GM21529 (cell line): ENCODE measurements around the gene SCO1.
"Not testable (repeated sequence)": the region's sequence is repeated elsewhere in the genome, so short reads cannot be mapped to it uniquely, and the experiment has no call there.

Experiments used
- ATAC-seq: cut with Tn5 transposase; IDR thresholded peaks from one replicate; pipeline ENCODE4 v1.9.1; 2021; ENCODE audit not compliant: unreplicated experiment

Gene SCO1

DNA sequence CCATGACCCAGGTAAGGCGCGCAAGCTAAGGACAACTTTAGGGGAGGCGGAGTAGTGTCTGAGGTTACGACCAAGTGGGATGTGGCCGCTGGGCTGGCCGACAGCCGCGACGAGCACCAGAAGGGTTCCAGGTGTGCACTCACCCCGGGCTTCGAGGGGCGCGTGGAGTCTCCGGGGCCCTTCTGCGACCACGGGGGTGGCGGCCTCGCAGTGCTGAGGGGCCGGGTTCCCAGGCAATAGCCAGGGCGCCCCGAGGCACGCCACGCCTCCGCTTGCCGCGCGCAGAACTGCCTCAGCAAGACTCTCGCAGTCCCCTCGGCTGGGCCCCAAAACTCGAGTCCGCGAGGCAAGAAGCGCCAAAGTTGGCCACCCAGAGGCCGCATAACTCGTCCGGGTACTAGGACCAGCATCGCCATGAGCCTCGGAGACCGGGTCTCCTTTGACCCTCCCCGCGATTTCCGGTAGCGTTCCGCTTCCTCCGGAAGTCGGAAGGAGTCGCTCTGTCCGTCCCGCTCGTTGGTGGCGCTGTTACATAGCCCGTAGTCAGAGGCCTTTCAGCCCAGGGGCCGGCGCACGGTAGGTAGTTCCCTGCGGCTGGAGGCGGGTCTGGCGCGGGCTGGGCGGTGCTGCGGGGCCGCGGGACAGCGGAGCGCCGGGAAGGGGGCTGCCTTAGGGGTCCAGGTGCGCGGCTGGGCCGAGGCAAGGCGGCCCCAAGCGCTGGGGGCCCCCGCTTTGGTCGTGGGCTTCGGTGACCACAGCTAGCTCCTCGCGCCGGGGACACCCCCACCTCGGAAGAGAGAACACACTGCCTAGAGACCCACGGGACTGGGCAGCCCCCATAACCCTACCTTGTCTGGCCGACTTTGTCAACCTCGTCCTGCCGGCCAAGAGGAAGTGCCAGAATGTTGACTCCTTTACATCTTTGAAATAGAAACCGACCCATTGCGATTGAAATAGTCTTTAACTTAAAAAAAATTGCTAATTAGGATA, at the start of gene SCO1, which contains the start of gene ADPRM:
TSS of gene SCO1 (minus strand) at position 442 of the 990 bp plus-strand sequence. CDS start at position 416, 26 bp downstream.
TSS of gene ADPRM (plus strand) at position 503 of the 990 bp plus-strand sequence. CDS start 7,333 bp downstream, outside the sequence.
- ATAC-seq = peak; percentile 96

DNA sequence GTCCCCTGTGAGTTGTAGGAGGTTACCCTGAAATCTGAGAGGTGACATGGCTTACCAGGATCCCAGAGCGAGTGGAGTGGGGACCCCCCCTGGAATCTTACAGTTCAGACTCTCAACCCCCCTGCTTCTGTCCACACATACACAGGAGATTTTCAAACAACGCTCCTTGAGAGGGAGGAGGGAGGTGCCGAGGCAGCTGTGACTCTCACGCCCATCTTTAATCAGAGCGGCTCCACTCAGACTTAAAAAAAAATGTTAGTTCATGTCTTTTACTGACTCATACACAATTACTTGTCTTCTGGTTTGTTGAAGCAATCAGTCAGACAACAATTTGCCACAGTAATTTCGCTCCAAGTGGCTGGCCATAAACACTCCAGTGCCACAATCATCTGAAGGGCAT, 47.9 kb upstream of the SCO1 start:
- ATAC-seq = no peak

DNA sequence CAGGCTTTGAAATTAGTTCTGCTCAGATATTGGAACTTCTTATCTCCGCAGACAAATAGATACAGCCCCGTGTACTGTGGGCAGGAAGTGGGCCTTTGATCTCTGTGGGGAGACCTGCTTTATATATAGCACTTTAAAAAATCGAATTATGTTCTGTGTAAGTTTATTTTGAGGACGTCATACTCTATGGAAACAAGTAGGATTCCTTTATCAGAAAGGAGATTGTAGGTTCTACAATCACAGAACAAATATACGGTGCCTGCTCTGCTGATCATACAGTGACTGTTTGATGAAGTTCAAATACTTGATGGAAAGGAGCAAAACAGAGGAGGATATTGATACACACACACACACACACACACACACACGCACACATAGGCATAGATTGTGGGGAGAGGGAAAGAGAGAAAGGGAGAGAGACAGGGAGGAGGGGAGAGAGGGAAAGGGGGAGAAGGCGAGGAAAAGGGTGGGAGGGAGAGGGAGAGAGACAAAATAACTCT, 47.2 kb upstream of the SCO1 start:
- no peak for ATAC-seq

DNA sequence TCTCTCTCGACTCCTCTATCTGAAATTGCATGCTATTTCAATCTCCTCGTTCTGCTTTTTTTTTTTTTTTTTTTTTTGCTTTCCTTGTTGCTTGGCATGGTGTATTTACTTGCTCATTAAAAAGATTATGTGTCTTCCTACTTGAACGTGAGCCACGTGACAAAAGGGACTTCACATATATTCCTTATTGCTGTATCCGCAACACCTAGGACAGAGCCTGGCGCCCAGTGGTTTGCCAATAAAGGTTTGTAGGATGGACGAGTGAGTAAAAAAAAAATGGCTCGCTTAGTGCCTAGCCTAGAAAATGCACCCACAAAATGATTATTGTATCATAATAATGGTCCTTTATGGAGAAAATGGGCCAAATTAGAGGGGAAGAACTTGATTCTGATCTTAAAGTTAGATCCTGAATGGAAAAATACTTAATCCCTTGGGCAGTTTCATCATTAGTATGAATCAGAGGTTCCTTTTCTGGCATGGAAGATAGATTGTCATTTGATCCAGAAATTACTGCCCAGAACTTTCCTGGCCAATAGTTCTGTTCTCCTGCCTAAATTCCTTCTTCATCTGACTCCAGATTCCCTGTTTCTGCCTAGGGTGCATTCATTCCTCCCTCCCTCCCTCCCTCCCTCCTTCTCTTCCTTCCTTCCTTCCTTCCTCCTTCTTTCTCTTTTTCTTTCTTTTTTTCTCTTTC, 46.1 kb upstream of the SCO1 start:
- ATAC-seq = no peak

DNA sequence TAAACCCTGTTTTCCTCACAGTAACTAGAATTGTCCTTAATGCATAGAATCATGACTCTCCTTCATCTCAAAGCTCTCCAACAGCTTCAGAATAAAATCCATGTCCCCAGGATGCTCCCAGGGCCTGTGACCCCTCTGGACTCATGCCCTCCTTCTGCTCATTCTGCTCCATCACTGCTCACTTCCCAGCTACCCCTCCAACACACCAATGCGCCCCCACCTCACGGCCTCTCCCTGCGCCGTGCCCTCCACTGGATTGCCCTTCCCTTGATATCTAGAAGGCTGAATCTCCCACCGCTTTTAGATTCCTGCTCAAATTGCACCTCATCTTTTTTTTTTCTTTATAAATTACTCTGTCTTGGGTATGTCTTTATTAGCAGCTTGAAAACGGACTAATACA, 45.1 kb upstream of the SCO1 start:
- ATAC-seq = no peak

DNA sequence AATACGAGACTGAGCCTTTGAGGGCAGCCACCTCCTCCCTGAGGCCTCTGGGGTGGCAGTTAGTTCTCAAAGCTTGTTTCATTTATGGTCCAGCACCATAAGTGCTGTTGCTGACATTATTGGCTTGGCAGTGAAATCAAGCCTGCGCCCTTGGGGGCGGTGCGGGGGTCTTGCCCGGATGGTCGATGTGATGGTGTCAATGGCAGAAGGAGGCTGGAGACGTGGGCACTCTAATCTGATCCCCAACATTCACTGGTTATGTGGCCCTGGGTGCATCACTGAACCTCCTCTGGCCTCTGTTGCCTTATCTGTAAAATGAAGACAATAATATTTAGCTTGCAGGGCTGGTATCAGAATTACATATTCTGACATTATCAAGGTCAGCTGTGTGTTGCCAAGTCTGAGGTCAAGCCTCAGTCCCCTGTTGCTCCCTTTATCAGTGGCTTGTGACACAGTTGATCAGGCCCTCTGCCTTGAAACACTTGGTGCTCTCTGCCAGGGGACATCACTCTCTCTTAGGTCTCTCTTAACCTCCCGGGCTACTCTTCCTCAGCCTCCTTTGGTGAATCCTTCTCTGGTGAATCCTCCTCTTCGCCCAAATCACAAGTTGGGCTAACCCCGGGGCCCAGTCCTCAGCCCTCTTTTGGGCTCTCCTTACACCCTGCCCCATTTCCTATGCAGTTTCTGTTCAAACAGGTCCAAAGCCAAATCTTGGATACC, 44.2 kb upstream of the SCO1 start:
- ATAC-seq = no peak

DNA sequence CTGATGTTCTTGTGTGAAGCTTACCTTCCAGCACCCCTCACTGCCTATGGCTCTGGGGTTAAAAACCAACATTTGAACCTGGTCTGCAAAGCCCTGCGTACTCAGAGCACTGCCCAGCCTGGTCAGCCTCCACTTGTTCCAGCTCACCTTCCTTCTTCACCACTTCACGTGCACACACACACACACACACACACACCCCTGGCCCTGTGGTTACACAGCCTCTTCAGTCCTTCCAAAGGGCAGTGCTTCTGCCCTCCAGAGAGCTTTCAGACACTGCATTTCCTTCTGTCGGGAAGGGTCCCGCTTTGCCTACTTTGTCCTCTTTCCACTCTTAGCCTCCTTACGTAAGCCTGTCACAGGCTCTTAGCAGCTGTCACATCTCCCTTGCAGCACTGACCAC, 42.1 kb upstream of the SCO1 start:
- no peak for ATAC-seq

DNA sequence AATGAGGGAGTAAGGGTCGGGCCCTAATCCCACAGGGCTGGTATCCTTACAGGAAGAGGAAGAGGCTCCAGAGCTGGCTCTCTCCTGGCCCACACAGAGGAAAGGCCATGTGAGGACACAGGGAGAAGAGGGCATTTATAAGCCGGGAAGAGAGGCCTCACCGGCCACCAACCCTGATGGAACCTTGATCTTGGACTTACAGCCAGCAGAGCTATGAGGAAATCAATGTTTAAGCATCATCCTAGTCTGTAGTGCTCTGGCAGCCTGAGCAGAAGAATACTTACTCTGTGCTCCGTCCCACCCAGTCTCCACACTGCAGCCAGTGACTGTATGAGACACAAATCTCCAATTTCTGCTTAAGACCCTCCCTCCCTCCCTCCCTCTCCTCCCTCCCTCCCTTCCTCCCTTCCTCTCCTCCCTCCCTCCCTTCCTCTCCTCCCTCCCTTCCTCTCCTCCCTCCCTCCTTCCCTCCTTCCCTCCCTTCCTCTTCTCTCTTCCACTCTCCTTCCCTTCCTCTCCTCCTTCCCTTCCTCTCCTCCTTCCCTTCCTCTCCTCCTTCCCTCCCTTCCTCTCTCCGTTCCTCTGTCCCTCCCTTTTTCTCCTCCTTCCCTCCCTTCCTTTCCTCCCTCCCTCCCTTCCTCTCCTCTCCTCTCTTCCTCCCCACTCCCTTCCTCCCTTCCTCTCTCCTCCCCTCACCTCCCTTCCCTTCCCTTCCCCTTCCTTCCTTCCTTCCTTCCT, 41.4 kb upstream of the SCO1 start:
- no peak for ATAC-seq

DNA sequence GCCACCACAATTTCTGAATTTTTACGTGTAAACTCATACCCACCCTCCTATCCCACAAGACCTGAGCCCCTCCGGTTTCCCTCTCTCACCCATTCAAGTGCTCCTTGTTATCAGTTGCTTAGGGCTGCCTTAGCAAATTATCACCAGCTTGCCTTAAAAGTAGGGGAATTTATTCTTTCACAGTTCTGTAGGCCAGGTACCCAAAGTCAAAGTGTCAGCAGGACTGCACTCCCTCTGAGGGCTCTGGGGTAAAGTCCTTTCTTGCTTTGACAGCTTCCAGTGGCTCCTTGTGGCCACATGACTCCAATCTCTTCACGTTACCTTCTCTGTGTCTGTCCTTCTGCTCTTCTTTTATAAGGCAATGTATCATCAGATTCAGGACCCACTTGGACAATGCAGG, 40.4 kb upstream of the SCO1 start:
- ATAC-seq = no peak

DNA sequence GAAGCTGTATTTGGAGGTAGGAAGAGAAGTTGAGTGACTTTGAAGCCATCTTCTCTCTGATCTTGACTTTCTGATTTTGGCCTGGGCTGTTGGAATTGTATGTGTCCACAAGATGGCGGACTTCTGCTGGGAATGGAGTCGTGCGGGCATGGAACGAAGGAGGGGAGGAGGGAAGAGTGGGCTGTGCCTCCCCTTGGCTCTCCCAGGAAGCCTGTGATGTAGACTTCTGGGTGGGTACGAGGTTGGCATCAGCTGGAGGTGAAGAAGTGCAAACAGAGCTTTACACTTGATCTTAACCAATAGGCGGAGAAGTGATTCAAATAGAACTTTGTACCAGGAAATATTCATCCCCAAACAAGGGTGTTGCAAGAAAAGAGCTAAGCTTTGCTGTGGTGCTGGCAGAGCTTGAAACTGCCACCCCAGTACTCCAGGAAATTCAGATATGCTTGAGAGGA, 39.9 kb upstream of the SCO1 start:
- no peak for ATAC-seq

DNA sequence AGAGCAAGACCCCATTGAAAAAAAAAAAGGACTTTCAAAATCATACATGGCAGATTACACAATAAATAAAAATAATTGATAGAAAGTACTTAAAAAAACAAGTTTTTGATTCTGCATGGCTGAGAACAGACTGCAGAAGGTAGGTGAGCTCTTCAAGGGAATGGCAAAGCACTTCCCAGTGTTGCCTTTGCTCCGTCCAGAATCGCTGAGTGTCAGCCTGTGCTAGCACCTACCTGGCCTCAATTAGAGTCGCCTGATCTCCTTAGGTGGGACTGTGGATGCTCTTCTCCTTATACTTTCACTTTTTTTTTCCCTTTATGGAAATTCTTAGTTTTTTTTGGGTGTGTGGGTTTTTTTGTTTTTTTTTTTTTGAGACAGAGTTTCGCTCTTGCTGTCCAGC, 38.5 kb upstream of the SCO1 start:
- ATAC-seq = no peak

DNA sequence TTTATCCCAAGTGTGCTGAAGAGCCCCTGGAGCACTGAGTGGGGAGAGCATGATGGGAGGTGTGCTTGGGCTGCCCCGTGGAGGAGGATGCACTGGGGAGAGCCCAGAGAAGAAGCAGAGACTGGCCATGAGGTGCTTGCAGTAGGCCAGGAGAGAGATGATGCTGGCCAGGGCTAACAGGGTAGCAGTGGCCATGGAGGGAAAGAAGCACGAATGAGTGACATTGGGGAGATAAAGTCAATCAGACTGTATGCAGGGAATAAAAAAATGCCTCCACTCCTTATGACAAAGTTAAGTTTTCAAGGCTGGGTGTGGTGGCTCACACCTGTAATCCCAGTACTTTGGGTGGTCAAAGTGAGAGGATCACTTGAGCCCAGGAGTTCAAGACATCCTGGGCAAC, 37.9 kb upstream of the SCO1 start:
- no peak for ATAC-seq

DNA sequence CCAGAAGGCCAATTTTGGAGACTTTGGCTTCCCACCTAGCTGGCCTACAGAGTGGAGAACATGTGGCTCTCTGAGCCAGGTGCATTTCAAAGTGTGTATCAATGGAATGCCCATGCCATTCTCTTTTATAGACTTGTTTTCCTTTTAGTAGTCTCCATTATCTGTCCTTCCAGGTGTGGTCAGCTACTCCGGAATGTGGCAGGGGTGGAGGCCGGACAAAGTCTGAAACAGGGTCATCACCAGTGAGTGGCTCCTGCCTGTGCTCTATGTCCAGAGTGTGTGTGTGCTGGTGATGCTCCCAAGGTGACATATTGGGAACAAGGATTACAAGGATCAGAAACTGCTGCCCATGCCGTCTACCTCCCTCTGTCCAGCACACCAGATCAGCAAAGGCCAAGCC, 36.3 kb upstream of the SCO1 start:
- no peak for ATAC-seq

DNA sequence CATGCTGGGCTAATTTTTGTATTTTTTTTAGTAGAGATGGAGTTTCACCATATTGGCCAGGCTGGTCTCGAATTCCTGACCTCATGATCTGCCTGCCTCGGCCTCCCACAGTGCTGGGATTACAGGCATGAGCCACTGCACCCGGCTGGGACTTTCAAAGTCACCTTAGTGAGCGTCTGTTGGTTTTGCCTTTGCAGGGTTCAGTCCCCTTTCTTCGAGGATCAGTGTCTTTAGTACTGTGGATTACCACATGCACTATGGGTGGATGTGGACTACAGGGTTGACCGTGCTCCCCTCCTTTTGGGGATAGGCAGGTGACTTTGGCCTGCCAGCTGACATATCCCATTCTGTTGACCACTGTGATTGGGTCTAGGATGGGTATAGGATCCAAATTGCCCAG, 34.8 kb upstream of the SCO1 start:
- ATAC-seq = not testable (repeated sequence)

DNA sequence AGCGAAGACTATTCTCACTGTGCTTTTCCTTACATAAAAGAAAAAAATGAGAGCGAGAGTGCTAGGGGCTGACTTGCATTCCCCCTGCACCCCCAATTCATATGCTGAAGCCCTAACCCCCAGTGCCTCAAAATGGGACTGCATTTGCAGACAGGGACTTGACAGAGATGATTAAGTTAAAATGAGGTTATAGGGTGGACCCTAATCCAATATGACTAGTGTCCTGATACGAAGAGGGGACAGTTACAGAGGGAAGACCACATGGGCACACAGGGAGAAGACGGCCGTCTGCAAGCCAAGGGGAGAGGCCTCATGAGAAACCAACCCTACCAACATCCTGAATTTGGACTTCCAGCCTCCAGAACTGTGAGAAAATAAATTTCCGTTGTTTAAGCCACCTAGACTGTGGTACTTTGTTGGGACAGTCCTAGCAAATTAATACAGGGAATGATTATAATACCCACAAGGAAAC, 34.1 kb upstream of the SCO1 start:
- no peak for ATAC-seq

DNA sequence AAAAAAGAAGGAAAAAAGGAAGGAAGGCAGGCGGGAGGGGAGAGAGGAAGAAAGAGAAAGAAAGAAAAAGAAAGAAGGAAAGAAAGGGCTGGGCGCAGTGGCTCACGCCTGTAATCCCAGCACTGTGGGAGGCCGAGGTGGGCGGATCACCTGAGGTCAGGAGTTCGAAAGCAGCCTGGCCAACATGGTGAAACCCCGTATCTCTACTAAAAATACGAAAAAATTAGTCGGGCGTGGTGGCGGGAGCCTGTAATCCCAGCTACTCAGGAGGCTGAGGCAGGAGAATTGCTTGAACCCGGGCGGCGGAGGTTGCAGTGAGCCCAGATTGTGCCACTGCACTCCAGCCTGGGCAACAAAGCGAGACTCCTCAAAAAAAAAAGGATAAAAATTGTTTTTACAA, 32.9 kb upstream of the SCO1 start:
- ATAC-seq = not testable (repeated sequence)

DNA sequence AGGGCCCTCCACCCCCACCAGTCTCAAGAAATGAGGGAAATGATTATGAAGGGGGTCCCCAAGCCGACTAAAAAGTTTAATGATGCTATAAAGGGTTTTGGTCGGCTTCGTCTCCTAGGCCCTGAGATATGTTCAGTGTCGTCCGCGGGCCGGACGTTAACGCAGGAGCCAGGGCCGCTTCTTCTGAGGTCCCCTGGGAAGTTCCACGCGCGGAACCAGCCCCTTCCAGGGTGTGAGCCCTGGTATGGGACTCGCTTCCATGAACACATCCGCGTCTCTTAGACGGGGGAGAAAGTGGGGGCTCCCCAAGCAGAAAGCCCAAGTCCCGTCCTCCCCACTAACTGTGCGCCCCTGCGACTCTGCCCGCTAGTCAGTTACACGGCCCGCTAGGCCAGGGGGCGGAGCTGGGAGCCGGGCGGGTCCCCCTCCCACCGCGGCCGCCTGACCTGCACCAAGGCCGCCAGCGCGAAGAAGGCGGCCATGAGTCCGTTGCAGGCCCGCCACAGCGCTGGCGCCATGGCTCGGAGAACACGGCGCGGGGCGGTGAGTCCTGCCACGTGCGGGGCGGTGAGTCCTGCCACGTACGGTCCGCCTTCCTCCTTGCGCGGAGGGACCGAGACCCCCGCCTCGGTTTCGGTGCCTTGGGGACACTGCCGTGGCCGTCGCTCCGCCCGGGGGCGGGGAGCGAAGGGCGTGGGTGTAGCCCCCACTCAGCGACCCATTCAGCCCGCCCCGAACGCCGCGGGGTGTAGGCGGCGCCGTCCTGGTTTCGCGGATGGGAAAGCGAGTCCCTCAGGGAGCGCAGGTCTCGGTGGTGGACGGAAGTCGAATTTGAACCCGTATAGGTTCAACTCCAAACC, 32.2 kb upstream of the SCO1 start, which contains the start of gene TMEM220:
TSS of gene TMEM220 (minus strand) at position 690 of the 860 bp plus-strand sequence. CDS start at position 518, 172 bp downstream.
- peak; percentile 67 for ATAC-seq

DNA sequence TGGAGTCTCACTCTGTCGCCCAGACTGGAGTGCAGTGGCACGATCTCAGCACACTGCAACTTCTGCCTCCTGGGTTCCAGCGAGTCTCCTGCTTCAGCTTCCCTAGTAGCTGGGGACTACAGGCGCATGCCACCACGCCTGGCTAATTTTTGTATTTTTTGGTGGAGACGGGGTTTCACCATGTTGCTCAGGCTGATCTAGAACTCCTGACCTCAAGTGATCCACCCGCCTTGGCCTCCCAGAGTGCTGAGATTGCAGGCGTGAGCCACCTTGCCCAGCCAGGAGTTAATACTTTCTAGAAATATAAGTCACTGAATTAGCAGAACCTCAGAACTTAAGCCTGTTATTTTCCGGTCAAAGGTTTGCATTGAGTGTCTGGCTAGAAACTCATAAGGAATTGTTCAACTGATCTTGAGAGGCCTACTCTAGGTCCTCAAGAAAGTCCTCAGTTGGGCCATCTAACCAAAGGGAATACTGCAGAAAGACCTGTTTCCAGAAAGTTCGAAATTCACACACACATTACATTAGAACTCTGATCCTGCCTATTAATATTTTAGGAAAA, 31.1 kb upstream of the SCO1 start:
- no peak for ATAC-seq

DNA sequence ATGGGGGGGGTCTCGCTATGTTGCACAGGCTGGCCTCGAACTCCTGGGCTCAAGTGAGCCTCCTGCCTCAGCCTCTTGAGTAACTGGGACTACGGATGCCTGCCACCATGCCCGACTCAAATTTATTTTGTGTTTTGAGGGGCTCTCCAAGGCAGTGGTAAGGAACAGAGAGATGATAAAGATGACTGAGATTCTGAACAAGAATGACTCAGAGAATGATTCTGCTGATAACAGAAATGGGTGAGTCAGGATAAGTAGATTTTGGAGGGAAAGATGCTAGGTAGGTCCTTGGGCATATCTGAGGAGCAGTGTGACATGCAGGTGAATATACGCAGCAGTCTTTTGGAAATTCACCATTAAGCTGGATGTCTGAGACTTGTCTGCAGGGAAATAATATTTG, 29.9 kb upstream of the SCO1 start:
- no peak for ATAC-seq
